Amygdala (tissue), 56 donors: Measurements from ENCODE around the gene ATP5PO.
A peak's percentile ranks its signal among the peaks of the same experiment; 100 is the strongest.
"Not testable (repeated sequence)": the region's sequence is repeated elsewhere in the genome, so short reads cannot be mapped to it uniquely, and the experiment has no call there.

Source experiments
- DNase-seq, 56 donors: peaks; one replicate each; lab custom pipeline; 2025; lab: John Stamatoyannopoulos, UW

Gene ATP5PO

GRCh38 chr21:33942426-33942825 lies 26.8 kb upstream of the ATP5PO start:
- no peak for DNase-seq

- DNase-seq: no peak
Observed at GRCh38 chr21:33940881-33941245, 25.3 kb upstream of the ATP5PO start.

GRCh38 chr21:33940164-33940880 lies 24.7 kb upstream of the ATP5PO start:
- DNase-seq: no peak

GRCh38 chr21:33939226-33939625 lies 23.6 kb upstream of the ATP5PO start:
- DNase-seq: no peak

- no peak for DNase-seq
Observed at GRCh38 chr21:33938381-33938780, 22.8 kb upstream of the ATP5PO start.

GRCh38 chr21:33937931-33938339 lies 22.3 kb upstream of the ATP5PO start:
- DNase-seq: no peak

- no peak for DNase-seq
Observed at GRCh38 chr21:33937146-33937545, 21.5 kb upstream of the ATP5PO start.

- DNase-seq: no peak
Observed at GRCh38 chr21:33936301-33937038, 20.9 kb upstream of the ATP5PO start.

GRCh38 chr21:33932731-33933130 lies 17.1 kb upstream of the ATP5PO start:
- no peak for DNase-seq

- no peak for DNase-seq
Observed at GRCh38 chr21:33931799-33932390, 16.3 kb upstream of the ATP5PO start.

GRCh38 chr21:33931052-33931798 lies 15.6 kb upstream of the ATP5PO start:
- not testable (repeated sequence) for DNase-seq

- not testable (repeated sequence) for DNase-seq
Observed at GRCh38 chr21:33926248-33926647, 10.6 kb upstream of the ATP5PO start.

GRCh38 chr21:33924766-33925100 lies 9.1 kb upstream of the ATP5PO start:
- DNase-seq: peak in 1 of 56 donors; percentile 36

- DNase-seq: peak; percentile 21 to 93 (median 79)
Observed at GRCh38 chr21:33924079-33924765, 8.6 kb upstream of the ATP5PO start.

GRCh38 chr21:33917421-33917820 lies 1.8 kb upstream of the ATP5PO start:
- DNase-seq: no peak

GRCh38 chr21:33916200-33916567 lies 580 bp upstream of the ATP5PO start:
- DNase-seq: no peak

GRCh38 chr21:33914188-33914587 lies 1.4 kb downstream of the ATP5PO start:
- DNase-seq: no peak

GRCh38 chr21:33909756-33910155 lies 5.8 kb downstream of the ATP5PO start:
- DNase-seq: no peak

GRCh38 chr21:33908760-33909159 lies 6.8 kb downstream of the ATP5PO start:
- no peak for DNase-seq

- DNase-seq: no peak
Observed at GRCh38 chr21:33904041-33904440, 11.6 kb downstream of the ATP5PO start.

GRCh38 chr21:33902349-33902748 lies 13.3 kb downstream of the ATP5PO start:
- no peak for DNase-seq
